Embryonic facial prominence (tissue), 1 donor: ENCODE data around the gene AKT1S1.

ENCODE experiments used
- DNase-seq: peaks from one replicate; pipeline ENCODE4 v3.0.0-alpha.2; 2016; ENCODE audit errors: extremely low spot score

AKT1S1 gene

GRCh38 chr19:49854378-49855263 lies 22.5 kb downstream of the AKT1S1 start:
- DNase-seq: no peak

DNA sequence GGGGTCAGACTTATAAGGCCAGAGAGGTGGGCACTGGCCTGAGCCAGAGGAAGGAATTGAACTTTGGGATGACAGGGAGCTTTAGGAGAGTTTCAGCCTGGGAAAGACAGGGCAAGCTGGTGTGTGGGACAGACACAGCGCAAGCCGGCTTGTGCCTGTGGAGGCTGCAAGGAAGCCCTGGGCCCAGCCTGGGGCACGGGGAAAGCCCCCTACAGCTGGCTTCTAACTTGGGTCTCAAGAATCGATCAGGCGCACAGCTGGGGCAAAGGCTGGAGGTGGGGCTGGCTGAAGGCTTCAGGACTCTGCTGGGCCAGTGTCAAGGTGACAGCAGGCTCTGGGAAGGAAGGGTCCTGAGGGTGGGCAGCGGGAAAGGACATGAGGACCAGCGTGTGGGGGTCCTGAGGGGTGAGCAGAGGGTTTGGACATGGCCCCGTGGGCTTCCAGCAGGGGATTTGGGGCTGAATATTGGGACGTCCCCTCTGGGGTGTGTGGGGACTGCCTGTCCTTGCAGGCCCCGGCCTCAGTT lies 23.2 kb downstream of the AKT1S1 start:
- no peak for DNase-seq

GRCh38 chr19:49852631-49853126 lies 24.5 kb downstream of the AKT1S1 start:
- DNase-seq: no peak

- DNase-seq: peak; percentile 48
Measured at GRCh38 chr19:49851456-49852259, 25.5 kb downstream of the AKT1S1 start.

GRCh38 chr19:49850487-49851342 lies 26.4 kb downstream of the AKT1S1 start, which contains the start of gene PTOV1:
Gene PTOV1, plus strand, starts transcription at chr19:49851159.
- peak; percentile 77 for DNase-seq

GRCh38 chr19:49850221-49850486 lies 27.0 kb downstream of the AKT1S1 start:
- DNase-seq: no peak

- no peak for DNase-seq
Measured at GRCh38 chr19:49849433-49850220, 27.5 kb downstream of the AKT1S1 start.

DNA sequence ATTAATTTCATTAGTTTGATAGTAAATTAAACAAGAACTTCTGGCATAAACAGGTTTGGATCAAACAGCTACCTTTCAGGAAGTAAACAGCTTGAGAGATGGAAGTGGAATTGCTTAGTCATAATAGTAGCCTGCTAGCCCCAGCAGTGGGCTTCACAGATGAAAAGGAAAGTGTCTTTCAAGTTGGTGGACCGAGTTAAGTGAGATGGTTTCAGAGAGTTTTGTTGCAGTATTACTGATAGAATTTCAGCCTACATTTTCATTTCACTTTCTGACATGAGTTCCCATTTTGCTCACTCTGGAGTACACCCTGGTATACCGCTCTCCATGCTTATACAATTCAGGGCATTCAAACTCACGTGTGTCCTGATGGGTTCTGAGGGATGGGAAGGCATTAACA lies 28.2 kb downstream of the AKT1S1 start:
- no peak for DNase-seq

DNA sequence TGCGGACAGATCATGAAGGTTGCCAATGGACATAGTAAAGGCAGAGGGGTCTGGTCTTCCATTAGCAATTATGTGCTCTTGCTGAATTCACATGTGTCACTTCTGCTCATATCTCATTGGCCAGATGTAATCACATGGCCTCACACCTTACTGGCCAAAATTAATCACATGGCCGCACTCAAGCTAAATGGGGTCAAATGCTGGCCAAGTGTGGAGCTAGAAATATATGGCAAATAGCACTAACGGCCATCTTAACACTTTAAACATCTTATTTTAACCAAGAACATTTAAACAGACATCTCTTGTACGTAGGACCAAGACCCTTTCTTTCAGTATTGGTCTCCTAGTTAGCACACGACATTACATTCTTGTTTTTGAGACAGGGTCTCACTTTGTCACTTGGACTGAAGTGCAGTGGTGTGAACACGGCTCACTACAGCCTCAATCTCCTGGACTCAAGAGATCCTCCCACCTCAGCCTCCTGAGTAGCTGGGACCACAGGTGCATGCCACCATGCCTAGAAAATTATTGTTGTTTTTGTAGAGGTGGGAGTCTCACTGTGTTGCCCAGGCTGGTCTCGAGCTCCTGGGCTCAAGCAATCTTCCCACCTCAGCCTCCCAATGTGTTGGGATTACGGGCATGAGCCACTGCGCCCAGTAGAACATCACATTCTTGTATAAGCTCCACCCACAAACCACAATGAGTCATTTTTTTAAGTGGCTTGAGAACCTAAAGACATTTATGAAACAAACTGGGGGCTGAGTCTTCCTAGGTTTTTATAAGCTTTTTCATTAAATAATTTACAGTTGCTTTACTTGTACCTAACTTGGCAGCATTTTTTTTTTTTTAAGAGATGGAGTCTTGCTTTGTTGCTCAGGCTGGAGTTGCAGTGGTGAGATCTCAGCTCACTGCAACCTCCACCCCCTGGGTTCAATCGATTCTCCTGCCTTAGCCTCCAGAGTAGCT lies 29.1 kb downstream of the AKT1S1 start:
- no peak for DNase-seq

DNA sequence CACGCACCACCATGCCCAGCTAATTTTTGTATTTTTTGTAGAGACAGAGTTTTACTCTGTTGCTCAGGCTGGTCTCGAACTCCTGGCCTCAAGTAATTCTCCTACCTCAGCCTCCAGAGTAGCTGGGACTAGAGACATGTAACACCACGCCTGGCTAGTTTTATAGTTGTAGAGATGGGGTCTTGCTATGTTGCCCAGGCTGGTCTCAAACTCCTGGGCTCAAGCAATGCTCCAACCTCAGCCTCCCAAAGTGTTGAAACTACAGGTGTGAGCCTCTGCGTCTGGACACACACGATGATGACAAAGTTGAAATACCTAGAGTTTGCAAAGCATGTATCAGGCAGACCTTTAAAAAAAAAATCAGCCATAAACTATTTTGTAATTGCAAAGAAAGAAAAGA lies 30.7 kb downstream of the AKT1S1 start:
- no peak for DNase-seq

- no peak for DNase-seq
Measured at GRCh38 chr19:49845414-49845813, 31.7 kb downstream of the AKT1S1 start.

GRCh38 chr19:49844138-49845095 lies 32.7 kb downstream of the AKT1S1 start:
- DNase-seq: no peak

DNA sequence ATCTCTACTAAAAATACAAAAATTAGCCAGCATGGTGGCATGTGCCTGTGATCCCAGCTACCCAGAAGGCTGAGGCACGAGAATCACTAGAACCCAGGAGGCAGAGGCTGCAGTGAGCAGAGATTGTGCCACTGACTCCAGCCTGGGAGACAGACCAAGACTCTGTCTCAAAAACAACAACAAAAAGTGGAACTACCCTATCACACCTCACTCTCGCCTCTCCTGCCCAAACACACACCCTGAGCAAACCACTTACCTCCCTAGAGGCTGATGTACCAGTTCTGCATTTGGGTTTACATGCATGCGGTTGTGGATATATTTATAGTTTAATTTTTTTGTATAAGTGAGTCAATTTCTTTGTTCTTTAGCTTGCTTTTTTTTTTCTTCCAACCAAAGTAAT lies 33.9 kb downstream of the AKT1S1 start:
- no peak for DNase-seq

DNA sequence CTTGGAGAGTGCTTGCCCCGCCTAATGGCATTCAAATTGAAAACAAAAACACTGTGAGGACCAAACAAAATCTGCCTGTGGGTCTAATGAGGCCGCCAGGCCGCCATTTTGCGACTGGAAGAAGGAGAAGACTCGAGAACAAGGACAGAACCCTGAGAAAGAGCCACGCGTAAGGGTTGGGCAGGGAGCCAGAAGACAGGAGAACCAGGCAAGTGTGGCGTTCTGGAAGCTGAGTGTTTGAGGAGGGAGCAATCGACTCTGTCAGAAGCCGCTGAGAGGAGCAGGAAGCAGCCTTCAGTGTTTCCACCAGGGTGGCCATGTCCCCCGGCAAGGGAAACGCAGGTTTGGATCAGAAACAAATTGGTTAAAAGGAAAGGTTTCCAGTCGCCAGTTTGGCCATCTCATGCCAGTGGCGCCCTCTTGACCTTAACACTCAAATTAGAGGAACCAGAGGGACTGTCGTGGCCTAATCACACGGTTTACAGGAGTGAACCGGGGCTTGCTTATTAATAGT lies 36.4 kb downstream of the AKT1S1 start:
- DNase-seq: no peak

DNA sequence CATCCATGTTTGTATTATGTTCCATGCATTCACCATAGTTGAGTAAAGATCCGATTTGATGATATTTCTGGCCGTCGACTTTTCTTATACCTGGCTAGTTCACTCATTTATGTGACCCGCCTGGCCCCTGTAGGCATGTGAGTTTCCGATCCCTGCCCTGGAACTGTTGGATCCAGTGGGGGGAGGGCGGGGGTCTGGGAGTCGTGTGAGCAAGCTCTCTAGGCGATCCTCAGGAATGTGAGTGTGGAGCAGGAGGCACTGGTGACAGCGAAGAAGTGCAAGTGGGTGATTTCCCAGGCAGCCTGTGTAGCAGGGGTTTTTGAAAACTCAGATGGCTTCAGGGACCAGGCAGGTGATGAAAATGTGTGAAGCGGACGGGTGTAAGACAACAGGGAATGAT lies 36.8 kb downstream of the AKT1S1 start:
- no peak for DNase-seq

DNA sequence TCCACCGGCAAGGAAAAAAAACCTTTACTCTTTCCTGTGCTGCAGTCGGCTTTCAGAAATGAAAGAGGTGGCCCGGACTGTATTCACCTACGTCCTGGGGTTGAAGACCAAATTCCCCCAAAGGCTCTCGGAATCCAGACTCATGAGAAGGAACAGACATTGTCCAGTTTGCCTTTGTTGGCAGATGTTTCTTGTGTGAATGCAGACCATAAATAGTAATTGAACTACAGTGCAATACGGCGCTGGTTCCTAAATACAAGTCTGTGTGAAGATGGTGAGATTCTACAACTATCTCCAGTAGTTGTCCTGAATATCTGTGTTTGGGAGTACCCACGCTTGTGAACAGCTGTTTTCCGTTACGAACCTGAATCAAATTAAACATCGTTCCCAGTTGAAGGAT lies 37.4 kb downstream of the AKT1S1 start:
- no peak for DNase-seq

GRCh38 chr19:49838885-49839588 lies 38.1 kb downstream of the AKT1S1 start:
- no peak for DNase-seq

DNA sequence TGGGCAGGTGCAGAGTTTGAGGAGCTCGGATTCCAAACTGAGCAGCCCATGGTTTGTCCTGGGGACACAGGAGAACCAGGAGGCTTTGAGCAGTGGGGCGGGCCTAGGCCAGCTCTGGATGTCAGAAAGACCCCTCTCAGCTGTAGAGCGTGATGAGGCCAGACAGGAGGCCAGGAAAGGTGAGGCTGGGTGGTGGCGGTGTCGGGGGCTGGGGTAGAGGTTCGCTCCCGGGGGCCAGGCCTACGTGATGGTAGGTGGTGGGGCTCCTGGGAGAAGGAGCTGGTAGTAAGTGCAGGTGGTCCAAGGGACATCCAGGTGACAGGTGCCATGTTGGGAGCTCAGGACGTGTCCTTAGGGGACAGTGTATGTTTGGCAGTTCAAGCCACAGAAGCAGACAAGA lies 39.7 kb downstream of the AKT1S1 start:
- no peak for DNase-seq
